Neuronal stem cell (in vitro differentiated cells): ENCODE measurements around the gene PARD3B.

Source experiments
- DNase-seq: peaks from one replicate; pipeline ENCODE4 v3.0.0-alpha.2; 2013; ENCODE audit warnings: low spot score
- H2AFZ ChIP-seq: one replicate; pipeline ENCODE4 v1.6.1; 2013; ENCODE audit warnings: mild to moderate bottlenecking, low read length, inconsistent platforms
- H2AK5ac ChIP-seq: 2 replicates; pipeline ENCODE4 v1.6.1; 2013; ENCODE audit warnings: low read depth, mild to moderate bottlenecking, inconsistent platforms, low read length, moderate library complexity, mixed read lengths
- H2BK120ac ChIP-seq: 2 replicates; pipeline ENCODE4 v1.6.1; 2013; ENCODE audit warnings: low read depth, mild to moderate bottlenecking, inconsistent platforms, low read length, moderate library complexity, mixed read lengths
- H2BK12ac ChIP-seq: one replicate; pipeline ENCODE4 v1.6.1; 2013; ENCODE audit warnings: low read length, inconsistent platforms
- H2BK15ac ChIP-seq: 2 replicates; pipeline ENCODE4 v1.6.1; 2013; ENCODE audit warnings: mild to moderate bottlenecking, low read length, inconsistent platforms, mixed read lengths
- H2BK5ac ChIP-seq: one replicate; pipeline ENCODE4 v1.6.1; 2013; ENCODE audit warnings: inconsistent platforms, mild to moderate bottlenecking, low read length, moderate library complexity
- H3K14ac ChIP-seq: one replicate; pipeline ENCODE4 v1.6.1; 2013; ENCODE audit warnings: low read length, inconsistent platforms
- H3K18ac ChIP-seq: 2 replicates; pipeline ENCODE4 v1.6.1; 2013; ENCODE audit warnings: low read length, inconsistent platforms
- H3K23ac ChIP-seq: 2 replicates; pipeline ENCODE4 v1.6.1; 2013; ENCODE audit warnings: low read depth, mild to moderate bottlenecking, mixed read lengths, low read length, inconsistent platforms; ENCODE audit not compliant: poor library complexity
- H3K27ac ChIP-seq: replicated peaks from 3 replicates; pipeline ENCODE4 v1.5.1; 2013; ENCODE audit warnings: low read length, inconsistent platforms
- H3K27me3 ChIP-seq, 3 experiments: 2 replicates each; pipeline ENCODE4 v1.6.1; 2013; ENCODE audit warnings: low read length in 3 of 3, mild to moderate bottlenecking in 2 of 3, inconsistent platforms in 1 of 3, low read depth in 1 of 3, mixed read lengths in 1 of 3, moderate library complexity in 1 of 3; ENCODE audit not compliant: control insufficient read depth in 3 of 3, insufficient read depth in 3 of 3
- H3K36me3 ChIP-seq, 2 donors: replicated peaks in 1 of 2; 2 replicates each; pipeline ENCODE4 v1.6.1; 2013; ENCODE audit warnings: low read length in 2 of 2; ENCODE audit not compliant: control insufficient read depth in 2 of 2, insufficient read depth in 2 of 2
- H3K4ac ChIP-seq: 2 replicates; pipeline ENCODE4 v1.6.1; 2013; ENCODE audit warnings: inconsistent platforms, mild to moderate bottlenecking, low read length, moderate library complexity
- H3K4me1 ChIP-seq, 2 donors: 1 replicate in 1 of 2; 2 replicates in 1 of 2; pipeline ENCODE4 v1.6.1; 2013; ENCODE audit warnings: low read length in 2 of 2, low read depth in 1 of 2; ENCODE audit not compliant: control insufficient read depth in 2 of 2, insufficient read depth in 1 of 2
- H3K4me2 ChIP-seq: one replicate; pipeline ENCODE4 v1.6.1; 2013; ENCODE audit warnings: mild to moderate bottlenecking, low read length, inconsistent platforms; ENCODE audit not compliant: insufficient read depth, poor library complexity, severe bottlenecking
- H3K4me3 ChIP-seq, 2 donors: 2 replicates each; pipeline ENCODE4 v1.5.1; 2013; ENCODE audit warnings: low read length in 2 of 2, mild to moderate bottlenecking in 2 of 2, inconsistent platforms in 1 of 2, moderate library complexity in 1 of 2
- H3K79me1 ChIP-seq: one replicate; pipeline ENCODE4 v1.6.1; 2013; ENCODE audit warnings: low read depth, mild to moderate bottlenecking, inconsistent platforms, low read length, moderate library complexity
- H3K9ac ChIP-seq: one replicate; pipeline ENCODE4 v1.6.1; 2013; ENCODE audit warnings: mild to moderate bottlenecking, low read depth, low read length, inconsistent platforms; ENCODE audit not compliant: poor library complexity
- H3K9me3 ChIP-seq, 2 donors: replicated peaks in 1 of 2; 2 replicates each; pipeline versions ENCODE3 to v1.6.1; 2013; ENCODE audit warnings: low read length in 2 of 2, mild to moderate bottlenecking in 2 of 2, inconsistent platforms in 1 of 2, low read depth in 1 of 2, mixed read lengths in 1 of 2, moderate library complexity in 1 of 2; ENCODE audit not compliant: control insufficient read depth in 2 of 2, insufficient read depth in 1 of 2
- H4K8ac ChIP-seq: one replicate; pipeline ENCODE4 v1.6.1; 2013; ENCODE audit warnings: low read depth, mild to moderate bottlenecking, inconsistent platforms, low read length, moderate library complexity
- H4K91ac ChIP-seq: one replicate; pipeline ENCODE4 v1.6.1; 2013; ENCODE audit warnings: low read length, low read depth, mild to moderate bottlenecking, inconsistent platforms; ENCODE audit not compliant: poor library complexity
- WGBS, 2 donors: extraction: QIAGEN DNeasy Blood & Tissue Kit; methylation state at CpG; one replicate each; pipeline ENCODE4 v1.1.7; 2013; ENCODE audit warnings: missing lambda C conversion rate in 2 of 2, mixed read lengths in 1 of 2; ENCODE audit not compliant: insufficient read length in 2 of 2, insufficient replicate concordance in 1 of 2; ENCODE audit errors: extremely low coverage in 2 of 2; 5-methylcytosine and 5-hydroxymethylcytosine counted together

Gene PARD3B

DNA sequence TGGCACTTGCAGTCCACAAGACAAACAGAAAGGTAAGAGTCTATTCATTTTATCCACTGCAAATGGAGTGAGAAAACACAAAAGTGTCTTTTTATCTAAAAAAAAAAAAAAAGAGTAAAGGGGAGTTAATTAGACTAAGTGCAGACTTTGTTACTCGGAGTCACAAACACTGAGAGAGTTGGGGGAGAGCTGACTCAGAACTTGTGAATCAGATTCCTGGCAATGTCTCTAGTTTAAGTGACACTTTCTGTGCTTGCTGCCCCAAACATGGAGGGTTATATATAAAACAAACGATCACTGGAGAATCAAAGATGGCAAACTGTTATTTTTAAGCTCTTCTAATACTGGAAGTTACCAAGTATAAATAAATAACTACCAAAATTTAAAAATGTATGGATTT, 631.3 kb downstream of the PARD3B start:
- H3K79me1 ChIP-seq, result no peaks in the 10 kb centered on the region
- H3K23ac ChIP-seq, result no peak overlapping the region
- no peak for DNase-seq
- H4K8ac ChIP-seq, result no peak overlapping the region
- H2AK5ac ChIP-seq, result no peak overlapping the region
- H3K36me3 ChIP-seq, result peaks cover 0 to 5% of the 10 kb centered on the region in 2 donors
- H3K9me3 ChIP-seq, result no peaks in the 10 kb centered on the region
- H2BK120ac ChIP-seq, result no peak overlapping the region
- H4K91ac ChIP-seq, result no peak overlapping the region
- no peak overlapping the region for H3K4ac ChIP-seq
- H2BK12ac ChIP-seq, result no peak overlapping the region
- H3K27ac ChIP-seq, result no peak overlapping the region
- no peak overlapping the region for H2BK15ac ChIP-seq
- H3K14ac ChIP-seq, result no peak overlapping the region
- no peak overlapping the region for H2AFZ ChIP-seq
- no peak overlapping the region for H3K9ac ChIP-seq
- no peaks in the 10 kb centered on the region for H3K4me1 ChIP-seq
- no peak overlapping the region for H2BK5ac ChIP-seq
- H3K4me2 ChIP-seq, result no peak overlapping the region
- no peak overlapping the region for H3K18ac ChIP-seq
- no CpG with 5 or more reads among the region's 2 CpGs for WGBS, 2 donors
- no peaks in the 10 kb centered on the region for H3K27me3 ChIP-seq
- H3K4me3 ChIP-seq, result no peak overlapping the region

- no peak overlapping the region for H3K4me2 ChIP-seq
- H2AK5ac ChIP-seq, result no peak overlapping the region
- no peaks in the 10 kb centered on the region for H3K9me3 ChIP-seq
- no peak overlapping the region for H4K8ac ChIP-seq
- no peak overlapping the region for H3K23ac ChIP-seq
- no peak for DNase-seq
- H3K14ac ChIP-seq, result no peak overlapping the region
- no peak overlapping the region for H2BK120ac ChIP-seq
- H3K79me1 ChIP-seq, result no peaks in the 10 kb centered on the region
- no peaks in the 10 kb centered on the region for H3K4me1 ChIP-seq
- no peaks in the 10 kb centered on the region for H3K27me3 ChIP-seq
- no peak overlapping the region for H3K27ac ChIP-seq
- H2BK12ac ChIP-seq, result no peak overlapping the region
- H3K4ac ChIP-seq, result no peak overlapping the region
- H3K36me3 ChIP-seq, result peaks cover 0 to 5% of the 10 kb centered on the region in 2 donors
- H2BK15ac ChIP-seq, result no peak overlapping the region
- H3K9ac ChIP-seq, result no peak overlapping the region
- no peak overlapping the region for H4K91ac ChIP-seq
- H3K18ac ChIP-seq, result no peak overlapping the region
- H3K4me3 ChIP-seq, result no peak overlapping the region
- H2AFZ ChIP-seq, result no peak overlapping the region
- no peak overlapping the region for H2BK5ac ChIP-seq
Observed at GRCh38 chr2:205177546-205177945, 632.3 kb downstream of the PARD3B start.

- no CpG with 5 or more reads among the region's 3 CpGs for WGBS, 2 donors
Observed at GRCh38 chr2:205180730-205181129, 635.5 kb downstream of the PARD3B start.

DNA sequence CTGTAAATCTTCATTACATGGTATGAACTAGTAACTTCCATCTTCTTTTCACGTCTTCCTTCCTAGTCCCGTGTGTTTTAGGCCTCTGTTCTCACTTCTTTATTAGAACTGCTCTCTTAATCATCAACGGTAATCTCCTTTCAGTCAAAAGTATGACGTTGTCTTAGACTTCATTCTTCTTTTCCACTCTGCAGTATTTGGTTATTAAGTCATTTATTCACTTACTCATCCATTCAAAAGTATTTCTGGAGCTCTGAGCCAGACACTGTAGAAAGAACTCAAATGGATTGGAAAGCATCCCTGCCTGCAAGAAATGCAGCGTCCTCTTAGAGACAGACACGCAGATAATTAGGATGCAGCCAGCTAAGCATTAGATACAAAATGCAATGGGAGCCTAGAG, 642.5 kb downstream of the PARD3B start:
- no CpG with 5 or more reads among the region's 6 CpGs for WGBS, 2 donors
- no peak overlapping the region for H3K27ac ChIP-seq

More at GRCh38 chr2:205180730-205181129, 635.5 kb downstream of the PARD3B start:
- Histone ChIP-seq H4K8ac (no peak overlapping the region), H3K14ac (no peak overlapping the region), H3K27ac (no peak overlapping the region), H3K79me1 (no peaks in the 10 kb centered on the region), H3K9ac (no peak overlapping the region), H2AK5ac (no peak overlapping the region), H3K9me3 (peaks cover 0 to 2% of the 10 kb centered on the region in 2 donors), H3K4ac (no peak overlapping the region), H2AFZ (no peak overlapping the region), H3K4me2 (no peak overlapping the region), H3K4me3 (no peak overlapping the region), H3K36me3 (peaks cover 0 to 5% of the 10 kb centered on the region in 2 donors), H2BK120ac (no peak overlapping the region), H2BK12ac (no peak overlapping the region), H3K23ac (no peak overlapping the region), H2BK15ac (no peak overlapping the region), H4K91ac (no peak overlapping the region), H3K27me3 (no peaks in the 10 kb centered on the region), H2BK5ac (no peak overlapping the region), H3K4me1 (no peaks in the 10 kb centered on the region), H3K18ac (no peak overlapping the region)
- no peak for DNase-seq

More for the DNA sequence above, 642.5 kb downstream of the PARD3B start:
- no peak overlapping the region for H3K18ac ChIP-seq
- peaks cover 6 to 14% of the 10 kb centered on the region in 2 donors for H3K4me1 ChIP-seq
- H3K36me3 ChIP-seq, result no peaks in the 10 kb centered on the region
- H3K9me3 ChIP-seq, result peaks cover 0 to 2% of the 10 kb centered on the region in 2 donors
- H2AFZ ChIP-seq, result no peak overlapping the region
- no peak overlapping the region for H3K9ac ChIP-seq
- H2BK12ac ChIP-seq, result no peak overlapping the region
- no peaks in the 10 kb centered on the region for H3K79me1 ChIP-seq
- no peak for DNase-seq
- no peak overlapping the region for H3K23ac ChIP-seq
- H2BK15ac ChIP-seq, result no peak overlapping the region
- H3K4me2 ChIP-seq, result no peak overlapping the region
- H3K14ac ChIP-seq, result no peak overlapping the region
- H4K91ac ChIP-seq, result no peak overlapping the region
- H3K4ac ChIP-seq, result no peak overlapping the region
- no peak overlapping the region for H2AK5ac ChIP-seq
- H2BK5ac ChIP-seq, result no peak overlapping the region
- H3K4me3 ChIP-seq, result no peak overlapping the region
- H3K27me3 ChIP-seq, result no peaks in the 10 kb centered on the region
- H4K8ac ChIP-seq, result no peak overlapping the region
- no peak overlapping the region for H2BK120ac ChIP-seq
